Measurements from ENCODE around the gene TPSG1.
"Not testable (repeated sequence)": the region's sequence is repeated elsewhere in the genome, so short reads cannot be mapped to it uniquely, and the experiment has no call there.

The TPSG1 gene

DNA sequence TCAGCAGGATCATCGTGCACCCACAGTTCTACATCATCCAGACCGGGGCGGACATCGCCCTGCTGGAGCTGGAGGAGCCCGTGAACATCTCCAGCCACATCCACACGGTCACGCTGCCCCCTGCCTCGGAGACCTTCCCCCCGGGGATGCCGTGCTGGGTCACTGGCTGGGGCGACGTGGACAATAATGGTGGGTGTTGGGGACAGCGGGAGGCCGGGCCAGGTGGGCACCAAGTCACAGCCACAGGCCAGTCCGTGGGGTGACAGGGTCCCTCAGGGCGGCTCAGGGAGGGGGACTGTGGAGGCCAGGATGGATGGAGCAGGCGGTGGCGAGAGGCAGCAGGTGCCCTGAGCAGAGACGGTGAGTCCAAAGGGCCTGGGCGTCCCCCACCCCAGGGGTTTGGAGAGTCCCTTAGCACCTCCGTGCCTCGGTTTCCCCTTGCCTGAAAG is 31.8 kb upstream of the TPSG1 start:
- no peak for DNase-seq (ENCODE audit: low spot score)

DNA sequence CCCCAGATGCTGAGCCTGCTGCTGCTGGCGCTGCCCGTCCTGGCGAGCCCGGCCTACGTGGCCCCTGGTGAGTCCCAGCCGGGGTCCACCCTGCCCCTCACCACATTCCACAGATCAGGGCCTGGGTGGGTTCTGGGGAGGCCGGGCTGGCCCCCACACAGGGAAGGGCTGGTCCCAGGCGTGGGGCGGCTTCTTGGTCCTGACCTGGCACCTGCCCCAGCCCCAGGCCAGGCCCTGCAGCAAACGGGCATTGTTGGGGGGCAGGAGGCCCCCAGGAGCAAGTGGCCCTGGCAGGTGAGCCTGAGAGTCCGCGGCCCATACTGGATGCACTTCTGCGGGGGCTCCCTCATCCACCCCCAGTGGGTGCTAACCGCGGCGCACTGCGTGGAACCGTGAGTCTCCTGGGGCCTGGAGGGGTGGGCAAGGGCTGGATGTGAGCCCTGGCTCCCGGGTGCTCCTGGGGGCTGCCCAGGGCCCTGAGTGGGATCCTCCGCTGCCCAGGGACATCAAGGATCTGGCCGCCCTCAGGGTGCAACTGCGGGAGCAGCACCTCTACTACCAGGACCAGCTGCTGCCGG is 31.3 kb upstream of the TPSG1 start:
- DNase-seq (ENCODE audit: low spot score): not testable (repeated sequence)

DNA sequence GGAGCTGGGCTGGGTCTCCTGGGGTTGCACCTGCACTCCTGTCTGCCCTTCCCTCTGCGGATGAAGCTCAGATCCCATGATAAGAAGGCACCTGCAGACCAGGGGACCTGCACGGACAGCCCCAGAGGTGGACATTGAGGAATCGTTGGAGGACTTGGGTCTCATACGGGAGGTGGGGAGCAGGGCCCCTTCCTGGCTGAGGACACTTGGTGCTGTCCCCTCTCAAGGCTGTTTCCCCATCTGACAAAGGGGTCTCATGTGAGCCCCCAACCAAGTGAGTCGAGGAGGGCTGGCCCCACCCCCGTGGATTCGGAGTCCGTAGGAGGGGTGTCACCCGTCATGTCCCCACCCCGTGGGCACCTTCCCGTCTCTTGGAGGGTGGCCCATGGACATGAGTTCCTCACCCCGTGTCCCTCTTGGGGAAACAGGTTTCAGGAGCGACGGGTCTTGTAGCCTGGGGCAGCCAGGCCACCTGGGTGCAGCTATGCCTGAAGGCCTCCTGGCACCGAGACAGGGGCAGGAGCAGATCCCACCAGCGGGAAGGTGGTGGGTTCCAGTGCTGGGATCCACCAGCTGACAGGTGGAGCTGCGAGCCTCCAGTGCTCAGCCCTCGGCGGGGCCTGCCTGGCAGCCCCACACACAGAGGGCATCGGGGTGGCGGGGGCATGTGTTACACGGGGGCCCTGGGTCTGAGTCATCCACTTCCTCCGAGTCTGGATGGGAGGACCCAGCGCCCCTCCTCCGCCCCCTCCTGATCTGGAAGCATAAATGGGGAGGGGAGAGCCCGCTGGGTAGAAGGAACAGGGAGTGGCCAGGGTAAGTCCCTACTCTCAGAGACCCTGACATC is 30.4 kb upstream of the TPSG1 start, which contains the start of gene TPSD1:
TPSD1 (plus strand) TSS at position 794 of the 847 bp plus-strand sequence. CDS start 212 bp downstream, outside the sequence.
- not testable (repeated sequence) for DNase-seq (ENCODE audit: low spot score)

GRCh38 chr16:1254821-1255220 is 29.8 kb upstream of the TPSG1 start:
- not testable (repeated sequence) for DNase-seq (ENCODE audit: low spot score)

GRCh38 chr16:1253701-1254364 is 28.8 kb upstream of the TPSG1 start:
- not testable (repeated sequence) for DNase-seq (ENCODE audit: low spot score)

DNA sequence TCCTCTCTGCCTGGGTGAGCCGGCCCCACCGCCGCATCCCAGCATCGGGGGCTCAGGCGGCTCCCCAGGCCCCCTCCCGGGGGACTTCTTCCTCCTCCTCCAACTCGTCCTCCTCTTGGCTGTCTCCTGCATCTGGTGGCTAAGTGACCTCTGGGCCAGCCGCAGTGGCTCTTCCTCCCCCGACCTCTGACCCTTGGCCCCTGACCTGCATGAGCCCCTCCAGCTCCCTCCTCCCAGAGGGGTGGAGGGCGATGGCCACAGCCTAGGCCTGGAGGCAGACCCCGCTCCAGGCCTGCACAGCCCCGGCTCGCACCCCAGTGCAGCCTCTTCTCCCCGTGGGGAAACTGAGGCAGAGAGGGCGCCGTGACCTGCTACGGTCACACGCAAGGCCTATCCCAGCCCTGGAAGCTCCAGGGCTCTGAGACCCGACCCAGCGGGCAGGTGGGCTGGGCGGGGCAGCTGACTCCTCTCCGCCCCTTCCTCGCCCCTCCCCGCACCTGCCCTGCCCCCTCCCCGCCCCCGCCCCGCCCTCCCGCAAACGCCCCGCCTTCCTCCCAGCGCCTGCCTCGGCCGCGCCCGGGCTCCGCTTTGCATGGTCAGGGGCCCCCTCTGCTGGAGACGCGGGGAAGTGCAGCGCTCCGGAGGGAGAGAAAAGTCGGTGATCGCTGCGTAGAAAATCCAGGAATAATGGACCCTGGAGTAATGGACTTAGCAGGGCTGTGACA is 24.1 kb upstream of the TPSG1 start:
- DNase-seq (ENCODE audit: low spot score): not testable (repeated sequence)

DNA sequence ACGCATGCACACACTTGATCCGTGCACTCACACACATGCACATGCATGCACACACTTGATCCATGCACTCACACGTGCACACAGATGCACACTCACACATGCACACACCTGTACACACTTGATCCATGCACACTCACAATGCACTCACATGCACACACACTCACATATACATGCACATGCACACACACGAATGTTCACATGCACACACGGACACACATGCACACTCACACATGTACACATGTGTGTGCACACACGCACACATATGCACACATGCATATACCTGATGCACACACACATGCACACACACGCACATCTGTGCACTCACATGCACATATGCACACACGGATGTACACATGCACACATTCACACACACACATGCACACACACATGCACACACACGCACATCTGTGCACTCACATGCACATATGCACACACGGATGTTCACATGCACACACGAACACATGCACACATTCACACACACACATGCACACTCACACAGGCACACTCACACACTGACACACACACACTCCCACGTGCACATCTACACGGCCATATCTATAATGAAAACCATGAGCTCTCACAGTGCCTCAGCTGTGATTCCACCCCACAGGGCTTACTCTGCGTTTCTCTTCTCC is 23.0 kb upstream of the TPSG1 start:
- DNase-seq (ENCODE audit: low spot score): not testable (repeated sequence)

DNA sequence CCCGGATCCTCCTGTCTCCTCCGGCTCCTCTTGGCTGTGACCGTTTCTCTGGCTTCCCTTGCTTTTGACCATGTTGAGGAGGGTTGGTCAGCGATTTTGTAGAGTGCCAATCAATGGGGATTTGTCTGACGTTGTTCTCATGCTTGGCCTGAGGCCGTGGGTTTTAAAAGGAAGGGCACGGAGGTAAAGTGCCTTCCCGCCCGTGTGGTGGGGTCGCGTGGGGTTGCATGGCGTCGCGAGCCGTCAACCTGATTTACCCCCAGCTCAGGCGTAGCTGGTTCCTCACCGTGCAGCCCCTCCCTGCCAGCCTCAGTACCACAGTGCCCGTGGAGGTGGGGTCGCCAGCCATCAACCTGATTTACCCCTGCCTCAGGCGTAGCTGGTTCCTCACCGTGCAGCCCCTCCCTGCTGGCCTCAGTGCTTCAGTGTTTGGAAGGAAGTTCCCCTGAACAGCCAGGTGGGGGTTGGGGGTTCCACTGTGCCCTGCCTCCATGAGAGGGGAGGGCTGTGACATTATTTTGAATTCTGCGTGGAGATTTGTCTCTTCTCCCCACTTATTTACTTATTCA is 20.5 kb upstream of the TPSG1 start:
- DNase-seq (ENCODE audit: low spot score): no peak

GRCh38 chr16:1244881-1245280 is 19.8 kb upstream of the TPSG1 start:
- DNase-seq (ENCODE audit: low spot score): no peak

- DNase-seq (ENCODE audit: low spot score): not testable (repeated sequence)
Observed at GRCh38 chr16:1243907-1244850, 19.1 kb upstream of the TPSG1 start.

GRCh38 chr16:1243363-1243762 is 18.3 kb upstream of the TPSG1 start:
- not testable (repeated sequence) for DNase-seq (ENCODE audit: low spot score)

GRCh38 chr16:1241081-1241480 is 16.0 kb upstream of the TPSG1 start:
- DNase-seq (ENCODE audit: low spot score): not testable (repeated sequence)

DNA sequence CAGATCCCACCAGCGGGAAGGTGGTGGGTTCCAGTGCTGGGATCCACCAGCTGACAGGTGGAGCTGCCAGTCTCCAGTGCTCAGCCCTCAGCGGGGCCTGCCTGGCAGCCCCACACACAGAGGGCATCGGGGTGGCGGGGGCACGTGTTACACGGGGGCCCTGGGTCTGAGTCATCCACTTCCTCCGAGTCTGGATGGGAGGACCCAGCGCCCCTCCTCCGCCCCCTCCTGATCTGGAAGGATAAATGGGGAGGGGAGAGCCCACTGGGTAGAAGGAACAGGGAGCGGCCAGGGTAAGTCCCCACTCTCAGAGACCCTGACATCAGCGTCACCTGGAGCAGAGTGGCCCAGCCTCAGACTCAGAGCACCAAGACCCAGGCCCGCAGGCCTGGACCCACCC is 15.4 kb upstream of the TPSG1 start, which contains the start of gene TPSAB1:
TPSAB1 (plus strand) TSS at position 270 of the 400 bp plus-strand sequence. CDS start 234 bp downstream, outside the sequence.
- not testable (repeated sequence) for DNase-seq (ENCODE audit: low spot score)

GRCh38 chr16:1239575-1239974 is 14.5 kb upstream of the TPSG1 start:
- DNase-seq (ENCODE audit: low spot score): not testable (repeated sequence)

DNA sequence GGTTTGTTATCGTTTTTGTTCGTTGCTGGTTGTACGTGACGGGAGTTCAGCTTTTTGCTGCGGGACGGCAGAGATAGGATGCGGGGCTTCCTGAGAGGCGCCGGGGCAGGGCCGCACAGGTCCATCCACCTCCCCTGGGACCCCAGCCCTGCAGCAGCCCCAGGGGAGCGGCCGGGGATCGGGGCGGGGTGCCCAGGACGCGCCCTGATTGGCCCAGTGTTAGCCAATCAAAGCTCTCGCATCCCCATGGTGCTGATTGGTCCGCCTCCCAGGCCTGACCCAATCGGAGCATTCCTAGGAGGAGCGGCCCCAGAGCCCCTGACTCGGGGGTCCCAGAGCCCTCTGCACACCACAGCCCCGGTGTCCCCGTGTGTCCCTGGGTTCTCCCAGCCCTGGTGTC is 13.8 kb upstream of the TPSG1 start:
- not testable (repeated sequence) for DNase-seq (ENCODE audit: low spot score)

DNA sequence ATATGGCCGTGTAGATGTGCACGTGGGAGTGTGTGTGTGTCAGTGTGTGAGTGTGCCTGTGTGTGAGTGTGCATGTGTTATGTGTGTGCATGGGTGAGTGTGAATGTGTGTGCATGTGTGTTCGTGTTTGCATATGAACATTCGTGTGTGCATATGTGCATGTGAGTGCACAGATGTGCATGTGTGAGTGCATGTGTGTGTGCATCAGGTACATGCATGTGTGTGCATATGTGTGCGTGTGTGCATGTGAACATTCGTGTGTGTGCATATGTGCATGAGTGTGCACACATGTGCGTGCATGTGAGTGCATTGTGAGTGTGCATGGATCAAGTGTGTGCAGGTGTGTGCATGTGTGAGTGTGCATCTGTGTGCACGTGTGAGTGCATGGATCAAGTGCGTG is 12.9 kb upstream of the TPSG1 start:
- no peak for DNase-seq (ENCODE audit: low spot score)

- not testable (repeated sequence) for DNase-seq (ENCODE audit: low spot score)
Observed at GRCh38 chr16:1236659-1237058, 11.6 kb upstream of the TPSG1 start.

DNA sequence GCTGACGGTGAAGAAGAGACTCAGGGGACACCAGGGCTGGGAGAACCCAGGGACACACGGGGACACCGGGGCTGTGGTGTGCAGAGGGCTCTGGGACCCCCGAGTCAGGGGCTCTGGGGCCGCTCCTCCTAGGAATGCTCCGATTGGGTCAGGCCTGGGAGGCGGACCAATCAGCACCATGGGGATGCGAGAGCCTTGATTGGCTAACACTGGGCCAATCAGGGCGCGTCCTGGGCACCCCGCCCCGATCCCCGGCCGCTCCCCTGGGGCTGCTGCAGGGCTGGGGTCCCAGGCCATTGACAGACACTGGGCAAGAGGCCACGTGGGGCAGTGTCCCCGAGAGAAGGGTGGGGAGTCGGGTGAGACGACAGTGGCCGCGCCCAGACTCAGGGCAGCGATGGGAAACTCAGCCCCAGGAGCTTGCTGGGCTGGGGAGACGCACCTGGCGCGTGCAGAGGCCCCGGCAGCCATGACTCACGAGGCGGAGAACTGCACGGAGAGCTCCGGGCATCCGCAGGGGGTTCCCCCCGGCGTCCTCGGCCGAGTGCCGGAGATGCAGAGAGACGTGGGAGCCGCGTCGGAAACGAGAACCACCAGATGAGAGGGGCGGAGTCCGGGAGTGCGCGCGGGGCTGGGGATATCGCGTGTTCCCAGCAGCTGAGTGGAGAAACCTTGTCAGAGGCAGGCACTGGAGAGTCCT is 7.1 kb upstream of the TPSG1 start:
- DNase-seq (ENCODE audit: low spot score): not testable (repeated sequence)

- not testable (repeated sequence) for DNase-seq (ENCODE audit: low spot score)
Observed at GRCh38 chr16:1231301-1231700, 6.2 kb upstream of the TPSG1 start.

Measured in cerebellar cortex (tissue), 1 donor.